Activated T-cell treated with anti-CD3 and anti-CD28 coated beads for 4 hours (primary cell): ENCODE results near the gene MIGA2.
"Not testable (repeated sequence)": the region's sequence is repeated elsewhere in the genome, so short reads cannot be mapped to it uniquely, and the experiment has no call there.

Experiments
- DNase-seq: peaks from one replicate; pipeline ENCODE4 v3.0.0-alpha.2; 2020

Gene MIGA2

DNA sequence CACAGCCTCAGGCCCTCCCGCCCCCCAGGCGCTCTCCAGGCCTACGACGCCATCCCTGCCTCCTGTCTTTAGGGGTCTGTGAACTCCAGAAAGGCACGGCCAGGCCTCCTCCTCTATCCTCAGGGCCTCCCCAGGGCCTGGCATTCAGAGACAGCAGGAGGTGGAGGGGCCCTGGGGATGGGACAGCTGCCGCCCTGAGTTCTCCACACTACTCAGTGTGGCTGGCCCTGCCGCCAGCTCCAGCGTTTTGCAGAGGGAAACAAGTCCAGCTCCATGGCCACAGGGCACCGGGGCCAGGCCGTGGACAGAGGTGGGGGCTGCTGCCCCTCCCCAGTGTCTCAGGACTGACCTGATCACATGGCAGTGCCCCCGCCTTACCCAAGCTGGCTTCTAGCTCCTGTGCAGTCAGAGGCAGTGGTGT is 24.7 kb upstream of the MIGA2 start:
- DNase-seq = no peak

DNA sequence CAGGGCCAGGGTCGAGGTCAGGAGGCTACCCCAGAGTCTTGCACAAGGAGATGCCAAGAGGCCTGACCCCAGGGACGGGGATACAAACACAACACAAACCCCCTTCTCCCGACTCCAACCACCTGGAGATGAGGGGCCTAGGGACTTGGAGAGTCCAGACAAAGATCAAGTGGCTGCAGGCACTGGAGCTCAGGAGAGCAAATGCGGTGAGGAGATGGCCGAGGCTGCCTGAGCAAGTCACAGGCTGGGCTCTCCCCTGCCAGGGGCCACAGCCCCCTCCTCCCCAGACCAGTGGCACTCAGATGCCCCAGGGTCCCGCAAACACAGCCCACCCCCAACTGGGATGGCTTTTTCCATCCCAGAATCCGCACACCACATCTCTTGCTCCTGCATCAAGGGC is 24.1 kb upstream of the MIGA2 start:
- DNase-seq = no peak

DNA sequence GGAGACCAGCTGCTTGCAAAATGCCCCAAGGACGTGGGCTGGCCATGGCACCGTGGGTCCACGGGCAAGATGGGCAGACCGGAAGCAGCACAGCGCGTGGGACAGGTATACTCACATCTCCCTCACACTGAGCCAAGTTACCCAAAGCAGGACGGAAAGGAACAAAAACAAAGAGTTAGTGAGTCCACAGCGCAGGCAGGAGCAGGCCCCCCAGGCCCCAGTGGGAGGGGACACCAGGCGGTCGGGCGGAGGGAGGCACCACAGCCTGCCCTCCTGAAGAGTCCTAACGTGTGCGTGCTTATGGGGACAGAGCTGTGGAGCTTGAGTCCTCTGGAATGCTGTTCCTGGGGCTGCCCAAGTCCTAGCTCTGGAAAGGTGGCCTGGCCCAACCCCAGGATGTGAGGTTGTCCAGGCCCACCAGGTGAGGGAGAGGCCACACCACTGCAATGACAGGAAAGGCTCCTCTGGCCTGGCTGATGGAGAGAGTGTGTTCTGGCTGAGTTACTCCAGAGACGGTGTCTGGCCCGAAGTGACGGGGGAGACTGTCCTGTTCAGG is 23.5 kb upstream of the MIGA2 start:
- no peak for DNase-seq

- DNase-seq = no peak
Observed at GRCh38 chr9:129013674-129014073, 22.8 kb upstream of the MIGA2 start.

DNA sequence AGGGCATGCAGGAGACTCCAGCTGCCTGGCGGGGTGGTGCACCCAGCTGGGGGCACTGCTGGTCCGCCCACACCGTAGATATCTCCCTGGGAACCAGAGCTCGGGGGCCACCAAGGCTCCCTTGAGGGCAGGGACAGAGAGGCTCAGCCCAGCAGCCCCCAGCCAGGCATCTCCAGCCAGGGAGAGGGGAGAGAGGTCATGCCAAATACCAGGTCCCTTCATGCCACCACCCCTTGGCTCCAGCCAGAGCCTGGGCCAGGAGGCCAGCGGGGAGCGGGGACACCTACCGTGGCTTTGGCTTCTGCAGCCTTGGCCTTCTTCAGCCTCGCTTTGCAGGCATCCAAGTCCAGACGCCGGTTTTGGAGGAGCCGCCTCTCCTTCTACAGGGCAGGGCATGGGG is 22.3 kb upstream of the MIGA2 start:
- no peak for DNase-seq

GRCh38 chr9:129014608-129015007 is 21.8 kb upstream of the MIGA2 start:
- DNase-seq = no peak

DNA sequence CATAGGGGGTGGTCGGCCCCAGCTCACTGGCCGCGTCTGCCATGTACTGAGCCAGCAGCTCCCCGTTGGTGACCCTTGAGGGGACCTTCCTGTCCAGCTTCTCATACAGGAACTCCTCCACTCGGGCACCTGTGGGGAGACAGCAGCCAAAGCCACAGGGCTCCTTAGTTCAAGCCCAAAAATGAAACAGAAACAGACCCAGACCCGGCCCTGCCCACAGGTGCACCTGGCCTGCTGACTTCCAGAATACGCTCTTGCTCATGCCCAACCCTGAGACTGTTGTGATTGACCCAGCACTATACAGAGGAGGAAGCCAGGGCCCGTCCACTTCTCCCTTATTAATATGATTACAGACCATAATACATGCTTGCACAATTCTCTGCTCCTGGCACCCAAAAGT is 15.3 kb upstream of the MIGA2 start:
- no peak for DNase-seq

- DNase-seq = no peak
Observed at GRCh38 chr9:129022037-129022436, 14.4 kb upstream of the MIGA2 start.

DNA sequence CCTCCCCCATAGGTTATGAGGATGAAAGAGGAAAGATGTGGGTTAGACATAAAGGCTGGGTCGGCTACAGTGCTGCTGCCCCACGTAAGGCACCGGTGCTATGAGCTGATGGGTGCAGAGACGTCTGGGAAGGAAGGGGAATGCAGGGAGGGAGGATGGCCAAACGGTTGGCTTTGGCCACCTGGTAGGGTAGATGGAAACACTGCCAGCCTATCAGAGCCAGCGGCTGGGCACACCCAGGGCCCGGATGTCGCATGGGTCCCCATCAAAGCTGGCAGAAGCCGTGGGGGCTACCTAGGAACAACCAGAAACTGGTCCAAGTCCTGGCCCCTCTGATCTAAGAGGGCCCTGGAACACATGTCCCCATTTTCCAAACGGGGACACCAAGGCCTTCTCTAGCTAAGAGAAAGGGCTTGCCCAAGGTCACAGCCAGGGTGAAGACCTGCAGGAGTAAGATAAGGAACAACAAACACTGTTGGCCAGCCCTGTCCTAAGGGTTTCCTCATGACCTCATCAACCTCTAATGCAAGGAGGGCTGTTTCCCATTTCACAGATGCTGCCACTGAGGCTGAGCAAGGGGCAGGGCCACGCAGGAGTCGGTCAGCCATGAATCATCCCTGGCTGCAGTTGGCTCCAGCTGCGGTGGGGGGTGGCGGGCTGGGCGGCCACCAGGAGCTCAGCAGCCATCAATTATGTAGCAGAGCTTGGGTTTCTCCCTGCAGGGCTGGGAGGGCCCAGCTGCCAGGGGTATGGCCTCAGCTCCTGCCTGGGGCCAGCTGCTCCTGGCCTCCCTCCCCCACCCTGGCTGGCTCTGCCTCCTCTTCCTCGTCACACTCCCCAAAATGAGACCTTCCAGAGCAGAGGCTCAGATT is 13.2 kb upstream of the MIGA2 start:
- no peak for DNase-seq

DNA sequence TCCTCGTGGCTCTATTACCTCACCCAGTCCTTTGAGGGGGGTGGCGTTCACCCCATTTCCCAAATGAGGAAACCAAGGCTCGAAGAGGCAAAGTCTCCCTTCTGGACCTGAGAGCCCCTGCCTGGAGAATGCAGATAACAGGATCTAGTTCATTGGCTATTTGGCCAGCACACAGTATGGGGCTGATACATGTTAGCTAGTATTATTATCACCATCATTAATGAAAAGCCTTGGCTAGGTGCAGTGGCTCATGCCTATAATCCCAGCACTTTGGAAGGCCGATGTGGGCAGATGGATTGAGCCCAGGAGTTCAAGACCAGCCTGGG is 12.6 kb upstream of the MIGA2 start:
- DNase-seq = no peak

GRCh38 chr9:129026442-129027223 is 9.8 kb upstream of the MIGA2 start:
- DNase-seq = no peak

GRCh38 chr9:129027224-129027684 is 9.2 kb upstream of the MIGA2 start:
- DNase-seq = no peak

DNA sequence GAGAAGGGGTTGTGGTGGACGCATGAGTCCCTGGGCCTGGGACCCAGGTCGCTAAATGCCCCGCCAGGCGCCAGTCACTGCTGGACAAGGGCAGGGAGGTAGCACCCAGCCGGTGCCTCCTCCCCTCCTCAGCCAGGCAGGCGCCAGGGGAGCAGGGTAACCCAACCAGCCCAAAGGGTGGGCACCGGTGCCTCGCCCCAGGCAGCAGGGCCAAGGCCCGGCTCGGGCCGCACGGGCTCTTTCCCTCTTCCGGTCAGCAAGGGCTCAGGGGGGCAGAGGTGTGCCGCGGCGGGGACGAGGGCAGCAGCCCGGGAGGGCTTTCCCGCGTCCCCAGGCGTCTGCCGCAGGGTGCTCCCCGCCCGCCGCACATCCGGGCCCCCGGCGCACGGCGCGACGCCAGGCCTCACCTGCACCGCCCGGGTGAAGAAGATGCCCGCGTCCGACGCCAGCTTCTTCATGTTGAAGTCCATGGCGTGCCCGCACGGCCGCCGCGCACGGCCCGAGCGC is 8.7 kb upstream of the MIGA2 start:
- no peak for DNase-seq

DNA sequence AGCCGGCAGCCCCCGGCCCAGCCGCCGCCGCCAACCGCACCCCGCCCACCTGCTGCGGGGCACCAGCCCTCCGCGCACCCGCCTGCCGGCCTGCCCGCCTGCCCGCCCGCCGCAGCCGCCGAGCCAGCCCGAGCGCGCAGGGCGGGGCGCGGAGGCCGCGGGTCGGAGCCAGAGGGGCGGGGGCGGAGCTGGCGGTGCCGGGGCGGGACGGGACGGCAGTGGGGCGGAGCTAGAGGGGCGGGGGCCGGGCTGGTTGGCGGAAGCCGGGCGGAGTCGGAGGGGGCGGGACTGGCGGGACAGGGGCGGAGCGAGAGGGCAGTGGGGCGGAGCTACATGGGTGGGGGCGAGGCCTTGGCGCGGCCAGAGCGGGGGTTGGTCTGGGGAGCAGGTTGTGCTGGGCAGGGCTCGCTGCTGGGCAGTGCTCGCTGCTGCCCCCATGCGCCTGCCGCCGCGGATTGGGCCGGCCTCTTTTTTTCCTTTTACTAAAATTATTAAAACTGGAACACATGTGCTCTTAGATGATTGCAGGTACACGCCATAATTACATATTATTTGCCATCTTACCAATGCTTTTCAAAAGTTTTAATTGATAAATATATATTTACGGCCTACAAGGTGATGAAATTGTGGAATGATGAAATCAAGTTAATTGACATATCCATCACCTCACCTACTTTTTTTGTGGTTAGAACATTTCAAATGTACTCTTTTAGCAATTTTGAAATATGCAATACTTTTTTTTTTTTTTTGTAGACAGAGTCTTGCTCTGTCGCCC is 8.0 kb upstream of the MIGA2 start, which contains the start of gene SH3GLB2:
Gene SH3GLB2 (minus strand): TSS at position 140 of the 775 bp plus-strand sequence. CDS start 177 bp downstream, outside the sequence.
- peak; percentile 96 for DNase-seq

DNA sequence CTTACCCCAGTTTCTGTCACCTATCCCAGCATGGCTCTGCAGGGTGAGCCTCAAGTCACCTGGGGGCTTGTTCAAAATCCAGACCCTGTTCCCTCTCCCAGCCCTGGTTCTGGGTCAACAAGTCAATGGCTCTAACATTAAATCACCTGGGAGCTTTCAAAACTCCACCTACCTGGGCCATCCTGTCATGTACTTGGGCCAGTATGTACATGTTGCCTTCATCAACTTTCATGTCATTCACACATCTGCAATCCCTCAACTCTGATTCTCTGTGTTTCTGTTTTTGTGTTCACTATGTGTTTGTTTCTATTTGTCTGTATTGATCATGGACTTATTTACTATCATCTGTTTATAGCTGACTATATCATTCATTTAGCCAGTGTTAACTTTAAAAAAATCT is 6.2 kb upstream of the MIGA2 start:
- DNase-seq = no peak

- no peak for DNase-seq
Observed at GRCh38 chr9:129031514-129031913, 4.9 kb upstream of the MIGA2 start.

GRCh38 chr9:129032541-129033159 is 3.8 kb upstream of the MIGA2 start:
- no peak for DNase-seq

GRCh38 chr9:129033216-129033615 is 3.2 kb upstream of the MIGA2 start:
- DNase-seq = no peak

DNA sequence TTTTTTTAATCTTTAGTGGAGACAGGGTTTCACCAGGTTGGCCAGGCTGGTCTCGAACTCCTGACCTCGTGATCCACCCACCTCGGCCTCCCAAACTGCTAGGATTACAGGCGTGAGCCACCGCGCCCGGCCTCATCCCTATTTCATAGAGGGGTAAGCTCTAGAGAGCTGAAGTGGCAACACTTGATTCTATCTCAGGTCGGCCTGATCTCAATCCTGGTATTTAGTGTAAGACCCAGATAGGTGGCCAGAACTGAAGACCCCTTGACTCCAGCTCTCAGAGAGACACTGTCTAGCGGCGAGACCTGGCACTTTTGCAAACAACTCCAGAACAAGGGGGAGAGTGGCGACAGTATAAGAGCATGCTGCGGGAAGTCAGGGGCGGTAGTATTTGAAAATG is 588 bp upstream of the MIGA2 start:
- not testable (repeated sequence) for DNase-seq

- no peak for DNase-seq
Observed at GRCh38 chr9:129036923-129037766, 719 bp downstream of the MIGA2 start.

DNA sequence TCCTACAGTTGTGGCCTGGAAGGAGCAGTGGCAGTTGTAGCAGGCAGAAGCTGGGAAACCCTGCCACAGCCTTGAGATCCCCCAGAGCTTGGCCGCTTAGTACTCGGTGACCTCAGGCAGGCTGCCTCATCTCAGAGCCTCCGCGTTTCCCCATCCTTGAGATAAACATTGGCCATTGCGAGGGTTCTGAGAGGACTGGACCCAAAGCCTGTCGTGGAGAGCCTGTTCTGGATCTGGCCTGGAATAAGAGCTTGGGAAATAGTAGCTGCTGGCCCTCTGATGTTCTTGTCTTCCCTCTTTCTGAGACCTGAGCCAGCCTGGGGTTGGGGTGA is 1.3 kb downstream of the MIGA2 start:
- DNase-seq = no peak
